Loucy (cell line): ENCODE data around the gene MRPS10.

Experiments
- CTCF ChIP-seq: fragments of 200-600 bp; sonication (generic); conservative IDR thresholded peaks from 2 replicates; pipeline ENCODE4 v1.5.1; 2014; ENCODE audit warnings: mild to moderate bottlenecking, antibody characterized with exemption, low read length
- EZH2phosphoT487 ChIP-seq: fragments of 200-600 bp; IDR thresholded peaks from 2 replicates; pipeline ENCODE4 v1.6.1; 2018; ENCODE audit warnings: antibody characterized with exemption, mild to moderate bottlenecking, moderate library complexity, borderline replicate concordance

- TF ChIP-seq CTCF (no peak), EZH2phosphoT487 (no peak)
Observed at GRCh38 chr6:42210551-42210950, 7.1 kb downstream of the MRPS10 start.
